Forelimb muscle (tissue), 1 donor: Measurements from ENCODE around the gene CPNE4. TPM values are rescaled to one million over a fixed set of nuclear protein-coding genes. Genes with fewer than 3 reads are reported as not detected.
"Not testable (repeated sequence)": the region's sequence is repeated elsewhere in the genome, so short reads cannot be mapped to it uniquely, and the experiment has no call there.

ENCODE experiments used
- DNase-seq: peaks from one replicate; pipeline ENCODE4 v3.0.0-alpha.2; 2013; ENCODE audit warnings: low read depth
- polyA plus RNA-seq: library from polyadenylated mRNA; unstranded; fragments of 120-200 nt; gene quantifications from one replicate; pipeline ENCODE4 v1.2.1, GENCODE V29; 2013; ENCODE audit not compliant: insufficient read length

Gene CPNE4
- polyA plus RNA-seq, 1 donor: 0.23 TPM

- DNase-seq: no peak
These were observed 76.8 kb downstream of the CPNE4 start for GRCh38 chr3:131957980-131958379.

GRCh38 chr3:131957511-131957910, 77.3 kb downstream of the CPNE4 start:
- no peak for DNase-seq

GRCh38 chr3:131948806-131949205, 86.0 kb downstream of the CPNE4 start:
- no peak for DNase-seq

GRCh38 chr3:131944676-131945075, 90.1 kb downstream of the CPNE4 start:
- no peak for DNase-seq

GRCh38 chr3:131933665-131934064, 101.1 kb downstream of the CPNE4 start:
- no peak for DNase-seq

- DNase-seq: no peak
These were observed 106.2 kb downstream of the CPNE4 start for GRCh38 chr3:131928593-131928992.

GRCh38 chr3:131925571-131925970, 109.2 kb downstream of the CPNE4 start:
- DNase-seq: no peak

- no peak for DNase-seq
These were observed 112.5 kb downstream of the CPNE4 start for GRCh38 chr3:131922356-131922755.

GRCh38 chr3:131917006-131917405, 117.8 kb downstream of the CPNE4 start:
- no peak for DNase-seq

GRCh38 chr3:131914090-131914691, 120.6 kb downstream of the CPNE4 start:
- DNase-seq: no peak

GRCh38 chr3:131912255-131912654, 122.6 kb downstream of the CPNE4 start:
- DNase-seq: no peak

- DNase-seq: no peak
These were observed 127.0 kb downstream of the CPNE4 start for GRCh38 chr3:131907796-131908195.

GRCh38 chr3:131903988-131904415, 130.8 kb downstream of the CPNE4 start:
- no peak for DNase-seq

GRCh38 chr3:131901686-131902085, 133.1 kb downstream of the CPNE4 start:
- DNase-seq: no peak

- DNase-seq: no peak
These were observed 133.9 kb downstream of the CPNE4 start for GRCh38 chr3:131900891-131901290.

GRCh38 chr3:131899021-131899420, 135.8 kb downstream of the CPNE4 start:
- DNase-seq: no peak

GRCh38 chr3:131898346-131898745, 136.5 kb downstream of the CPNE4 start:
- no peak for DNase-seq

GRCh38 chr3:131896285-131896684, 138.5 kb downstream of the CPNE4 start:
- DNase-seq: no peak

GRCh38 chr3:131895766-131896165, 139.0 kb downstream of the CPNE4 start:
- no peak for DNase-seq

GRCh38 chr3:131892331-131892730, 142.5 kb downstream of the CPNE4 start:
- DNase-seq: no peak

GRCh38 chr3:131885871-131886270, 148.9 kb downstream of the CPNE4 start:
- not testable (repeated sequence) for DNase-seq

GRCh38 chr3:131883711-131884407, 151.0 kb downstream of the CPNE4 start:
- no peak for DNase-seq

- DNase-seq: no peak
These were observed 151.7 kb downstream of the CPNE4 start for GRCh38 chr3:131883086-131883485.

GRCh38 chr3:131881777-131882176, 153.0 kb downstream of the CPNE4 start:
- DNase-seq: no peak
